DMS53 (cell line): ENCODE results near the gene TMEM115.

ENCODE experiments used
- DNase-seq: peaks from one replicate; lab custom pipeline; 2025; lab: John Stamatoyannopoulos, UW

The TMEM115 gene

GRCh38 chr3:50331364-50331907 is 27.9 kb downstream of the TMEM115 start:
- no peak for DNase-seq

GRCh38 chr3:50330330-50330729 is 29.0 kb downstream of the TMEM115 start:
- no peak for DNase-seq

GRCh38 chr3:50327943-50328691 is 31.2 kb downstream of the TMEM115 start, which contains the start of gene TUSC2:
TSS of gene TUSC2 (minus strand) at chr3:50328223. CDS start at chr3:50328099, 124 bp downstream.
- peak; percentile 95 for DNase-seq

- no peak for DNase-seq
Measured at GRCh38 chr3:50327129-50327528, 32.2 kb downstream of the TMEM115 start.

GRCh38 chr3:50326182-50326541 is 33.2 kb downstream of the TMEM115 start:
- DNase-seq: no peak

GRCh38 chr3:50325497-50326181 is 33.7 kb downstream of the TMEM115 start:
- no peak for DNase-seq

GRCh38 chr3:50325113-50325480 is 34.2 kb downstream of the TMEM115 start:
- no peak for DNase-seq

GRCh38 chr3:50324351-50325112 is 34.8 kb downstream of the TMEM115 start:
- DNase-seq: peak; percentile 61

GRCh38 chr3:50323614-50324199 is 35.6 kb downstream of the TMEM115 start:
- DNase-seq: no peak

- peak; percentile 9 for DNase-seq
Measured at GRCh38 chr3:50323092-50323600, 36.2 kb downstream of the TMEM115 start.

GRCh38 chr3:50322386-50323091 is 36.8 kb downstream of the TMEM115 start, which contains the start of gene HYAL2:
TSS of gene HYAL2 (minus strand) at chr3:50322745. CDS start at chr3:50320489, 2,256 bp downstream.
- DNase-seq: peak; percentile 25

GRCh38 chr3:50322115-50322385 is 37.3 kb downstream of the TMEM115 start:
- DNase-seq: no peak

- DNase-seq: peak; percentile 85
Measured at GRCh38 chr3:50321336-50322114, 37.8 kb downstream of the TMEM115 start.

GRCh38 chr3:50320853-50321335 is 38.4 kb downstream of the TMEM115 start:
- DNase-seq: peak; percentile 69

- DNase-seq: no peak
Measured at GRCh38 chr3:50319894-50320625, 39.3 kb downstream of the TMEM115 start.

GRCh38 chr3:50319181-50319893 is 40.0 kb downstream of the TMEM115 start:
- DNase-seq: no peak

GRCh38 chr3:50318615-50319014 is 40.7 kb downstream of the TMEM115 start:
- DNase-seq: no peak

- no peak for DNase-seq
Measured at GRCh38 chr3:50318163-50318562, 41.2 kb downstream of the TMEM115 start.

- DNase-seq: peak; percentile 51
Measured at GRCh38 chr3:50317300-50317699, 42.0 kb downstream of the TMEM115 start.
